Right lobe of liver (tissue), 4 donors: ENCODE data around the gene AURKA.

Experiments used
- CTCF ChIP-seq, 4 donors: fragments of 200-600 bp in 3 of 4; fragments of 450-650 bp in 1 of 4; IDR thresholded peaks; one replicate each; pipeline versions ENCODE4 v1.5.1 to v1.8.0; 2016 to 2022; ENCODE audit warnings: antibody characterized with exemption in 4 of 4, mild to moderate bottlenecking in 2 of 4
- POLR2A ChIP-seq: fragments of 450-650 bp; IDR thresholded peaks from one replicate; pipeline ENCODE4 v1.6.1; 2017; ENCODE audit warnings: antibody characterized with exemption, mild to moderate bottlenecking
- donor health status: DM: no; HTN: no; CAD: no.
- donor health status: DM: no; HTN: no; CAD: no.
- donor health status: DM: no; HTN: yes; CAD: no.

- TF ChIP-seq POLR2A (no peak), CTCF (IDR thresholded peaks at IDR 0.05) (no peak)
Observed at GRCh38 chr20:56386219-56386618, 5.8 kb downstream of the AURKA start.
